Vagina (tissue), 2 donors: ENCODE results near the gene CYTH4. TPM values are rescaled to one million over a fixed set of nuclear protein-coding genes. Genes with fewer than 3 reads are reported as not detected.
A peak's percentile ranks its signal among the peaks of the same experiment; 100 is the strongest.

Source experiments
- DNase-seq, 2 donors: peaks; one replicate each; pipeline ENCODE4 v3.0.0-alpha.2; 2017; ENCODE audit errors: extremely low spot score in 2 of 2
- H3K27ac ChIP-seq: fragments of 200-600 bp; sonication (generic); one replicate; pipeline ENCODE4 v1.5.1; 2019
- H3K27me3 ChIP-seq: fragments of 200-600 bp; sonication (generic); one replicate; pipeline ENCODE4 v1.5.1; 2019
- H3K36me3 ChIP-seq, 2 donors: fragments of 200-600 bp; sonication (generic); one replicate each; pipeline ENCODE4 v1.5.1; 2017 to 2019
- H3K4me1 ChIP-seq: fragments of 200-600 bp; sonication (generic); one replicate; pipeline ENCODE4 v1.5.1; 2019
- H3K4me3 ChIP-seq, 2 donors: fragments of 200-600 bp; sonication (generic); 1 replicate in 1 of 2; 2 replicates in 1 of 2; pipeline ENCODE4 v1.5.1; 2016 to 2019
- H3K9me3 ChIP-seq: fragments of 200-600 bp; sonication (generic); one replicate; pipeline ENCODE4 v1.5.1; 2019
- CTCF ChIP-seq, 3 experiments: fragments of 450-650 bp in 2 of 3; fragments of 200-600 bp in 1 of 3; sonication (generic) in 1 of 3; IDR thresholded peaks; one replicate each; pipeline ENCODE4 v1.5.1; 2017 to 2019; ENCODE audit warnings: antibody characterized with exemption in 3 of 3, mild to moderate bottlenecking in 2 of 3, moderate library complexity in 2 of 3
- POLR2A ChIP-seq, 2 donors: fragments of 450-650 bp; IDR thresholded peaks; one replicate each; pipeline ENCODE4 v1.6.1; 2017; ENCODE audit warnings: antibody characterized with exemption in 2 of 2, mild to moderate bottlenecking in 2 of 2, moderate library complexity in 2 of 2
- POLR2AphosphoS5 ChIP-seq, 2 donors: sonication (generic); formaldehyde crosslinking; IDR thresholded peaks; one replicate each; pipeline ENCODE4 v1.9.0; 2017; ENCODE audit warnings: antibody characterized with exemption in 2 of 2, mild to moderate bottlenecking in 2 of 2, low read depth in 1 of 2; ENCODE audit not compliant: insufficient read depth in 1 of 2
- intact Hi-C: fragments of 100-400 bp; cut with DNase I; formaldehyde crosslinking; loops from one replicate; pipeline ENCODE4 v1.15.1; 2023
- total RNA-seq: library from RNA; depleted of rRNA; stranded (reverse); fragments of >200 nt; gene quantifications from one replicate; pipeline ENCODE4 v1.2.3, GENCODE V29; 2016

Gene CYTH4
- total RNA-seq, 1 donor from 2014 or later, result 16.2 TPM

- Histone ChIP-seq H3K27me3 (no peaks in the 10 kb centered on the region), H3K4me1 (no peaks in the 10 kb centered on the region), H3K9me3 (no peaks in the 10 kb centered on the region), H3K27ac (no peak overlapping the region), H3K36me3 (no peaks in the 10 kb centered on the region), H3K4me3 (no peak overlapping the region)
- no peak for TF ChIP-seq POLR2A (IDR thresholded peaks at IDR 0.05)
- TF ChIP-seq CTCF (IDR thresholded peaks at IDR 0.05), result no peak
- no peak for TF ChIP-seq POLR2AphosphoS5 (IDR thresholded peaks at IDR 0.05; ENCODE audit: insufficient read depth in 1 of 2, low read depth in 1 of 2)
- no peak for DNase-seq
- intact Hi-C loops, result no loop called here
Measured at GRCh38 chr22:37280718-37281117, 1.6 kb upstream of the CYTH4 start.

GRCh38 chr22:37281195-37281594, 1.1 kb upstream of the CYTH4 start:
- H3K4me1 ChIP-seq, result no peaks in the 10 kb centered on the region
- no peaks in the 10 kb centered on the region for H3K9me3 ChIP-seq
- no peak for DNase-seq
- H3K27ac ChIP-seq, result no peak overlapping the region
- H3K36me3 ChIP-seq, result no peaks in the 10 kb centered on the region
- no peaks in the 10 kb centered on the region for H3K27me3 ChIP-seq
- H3K4me3 ChIP-seq, result no peak overlapping the region
- TF ChIP-seq POLR2AphosphoS5 (IDR thresholded peaks at IDR 0.05; ENCODE audit: insufficient read depth in 1 of 2, low read depth in 1 of 2) (no peak), CTCF (IDR thresholded peaks at IDR 0.05) (no peak), POLR2A (IDR thresholded peaks at IDR 0.05) (no peak)
- intact Hi-C loops, result no loop called here

GRCh38 chr22:37281646-37282384, 493 bp upstream of the CYTH4 start:
- intact Hi-C loops, result no loop called here
- H3K27me3 ChIP-seq, result no peaks in the 10 kb centered on the region
- H3K27ac ChIP-seq, result no peak overlapping the region

GRCh38 chr22:37283393-37283937, 1.2 kb downstream of the CYTH4 start:
- Histone ChIP-seq H3K4me3 (peak overlapping the region; percentile 30 to 32), H3K36me3 (no peaks in the 10 kb centered on the region), H3K27ac (peak overlapping the region; percentile 20), H3K4me1 (no peaks in the 10 kb centered on the region), H3K27me3 (no peaks in the 10 kb centered on the region), H3K9me3 (no peaks in the 10 kb centered on the region)
- no peak for TF ChIP-seq POLR2AphosphoS5 (IDR thresholded peaks at IDR 0.05; ENCODE audit: insufficient read depth in 1 of 2, low read depth in 1 of 2)
- no peak for TF ChIP-seq CTCF (IDR thresholded peaks at IDR 0.05)
- TF ChIP-seq POLR2A (IDR thresholded peaks at IDR 0.05), result no peak
- DNase-seq, result no peak
- intact Hi-C loops, result no loop called here

More at GRCh38 chr22:37281646-37282384, 493 bp upstream of the CYTH4 start:
- no peak for TF ChIP-seq POLR2A (IDR thresholded peaks at IDR 0.05)
- TF ChIP-seq CTCF (IDR thresholded peaks at IDR 0.05), result no peak
- no peak for TF ChIP-seq POLR2AphosphoS5 (IDR thresholded peaks at IDR 0.05; ENCODE audit: insufficient read depth in 1 of 2, low read depth in 1 of 2)
- H3K4me3 ChIP-seq, result peak overlapping the region in 1 of 2 donors; percentile 32
- H3K4me1 ChIP-seq, result no peaks in the 10 kb centered on the region
- H3K9me3 ChIP-seq, result no peaks in the 10 kb centered on the region
- H3K36me3 ChIP-seq, result no peaks in the 10 kb centered on the region
- DNase-seq, result no peak
